Measurements from ENCODE around the gene HELZ2.
"Not testable (repeated sequence)": the region's sequence is repeated elsewhere in the genome, so short reads cannot be mapped to it uniquely, and the experiment has no call there.

The HELZ2 gene, protein sequence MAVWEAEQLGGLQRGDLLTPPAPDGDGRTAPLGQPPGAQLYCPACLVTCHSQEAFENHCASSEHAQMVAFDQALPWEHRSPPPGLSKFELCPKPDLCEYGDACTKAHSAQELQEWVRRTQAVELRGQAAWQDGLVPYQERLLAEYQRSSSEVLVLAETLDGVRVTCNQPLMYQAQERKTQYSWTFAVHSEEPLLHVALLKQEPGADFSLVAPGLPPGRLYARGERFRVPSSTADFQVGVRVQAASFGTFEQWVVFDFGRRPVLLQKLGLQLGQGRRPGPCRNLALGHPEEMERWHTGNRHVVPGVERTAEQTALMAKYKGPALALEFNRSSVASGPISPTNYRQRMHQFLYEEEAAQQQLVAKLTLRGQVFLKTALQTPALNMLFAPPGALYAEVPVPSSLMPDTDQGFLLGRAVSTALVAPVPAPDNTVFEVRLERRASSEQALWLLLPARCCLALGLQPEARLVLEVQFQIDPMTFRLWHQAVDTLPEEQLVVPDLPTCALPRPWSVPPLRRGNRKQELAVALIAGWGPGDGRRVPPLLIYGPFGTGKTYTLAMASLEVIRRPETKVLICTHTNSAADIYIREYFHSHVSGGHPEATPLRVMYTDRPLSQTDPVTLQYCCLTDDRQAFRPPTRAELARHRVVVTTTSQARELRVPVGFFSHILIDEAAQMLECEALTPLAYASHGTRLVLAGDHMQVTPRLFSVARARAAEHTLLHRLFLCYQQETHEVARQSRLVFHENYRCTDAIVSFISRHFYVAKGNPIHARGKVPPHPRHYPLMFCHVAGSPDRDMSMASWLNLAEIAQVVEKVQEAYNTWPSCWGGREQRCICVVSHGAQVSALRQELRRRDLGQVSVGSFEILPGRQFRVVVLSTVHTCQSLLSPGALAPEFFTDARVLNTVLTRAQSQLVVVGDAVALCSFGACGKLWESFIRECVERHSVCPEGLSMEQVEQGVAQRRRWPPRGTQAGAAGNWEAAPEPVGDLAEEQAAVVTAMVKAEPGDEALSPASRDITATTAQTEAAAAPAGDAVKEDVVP (N-terminal part only)

DNA sequence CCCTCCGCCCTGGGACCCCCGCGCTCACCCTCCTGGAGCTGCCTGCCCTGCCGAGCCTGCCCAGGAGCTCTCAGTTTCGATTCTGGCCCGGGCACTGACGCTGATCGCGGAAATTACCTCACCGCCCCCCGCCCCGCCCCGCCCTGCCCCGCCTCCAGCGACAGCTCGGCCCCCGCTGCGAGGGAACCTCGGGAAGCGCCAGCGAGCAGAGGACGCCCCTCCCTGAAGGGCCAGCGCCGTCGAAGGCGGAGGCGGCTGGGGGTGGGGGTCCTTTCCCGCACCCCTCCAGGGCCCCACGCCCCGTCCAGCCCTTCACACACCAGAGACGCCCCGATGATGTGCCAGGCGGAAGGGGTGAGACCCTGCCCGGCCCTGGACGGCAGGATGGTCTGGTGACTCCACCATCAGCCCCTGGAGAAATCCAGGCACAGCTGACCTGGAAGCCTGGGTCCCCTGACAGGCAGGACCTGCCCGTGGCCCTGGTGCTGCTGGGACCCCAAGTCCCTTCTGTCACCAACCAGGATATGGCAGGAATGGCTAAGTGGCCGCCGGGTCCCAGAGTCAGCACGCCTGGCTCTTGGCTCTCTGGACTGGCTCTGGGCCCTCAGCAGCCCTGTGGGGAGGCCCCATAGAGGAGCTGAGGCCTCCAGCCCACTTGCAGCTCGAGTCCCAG lies at the start of gene HELZ2:
Gene HELZ2 (minus strand): TSS at position 84 of the 673 bp plus-strand sequence. CDS start 1,854 bp downstream, outside the sequence.
- peak; percentile 38 for DNase-seq (ENCODE audit: low read depth)

DNA sequence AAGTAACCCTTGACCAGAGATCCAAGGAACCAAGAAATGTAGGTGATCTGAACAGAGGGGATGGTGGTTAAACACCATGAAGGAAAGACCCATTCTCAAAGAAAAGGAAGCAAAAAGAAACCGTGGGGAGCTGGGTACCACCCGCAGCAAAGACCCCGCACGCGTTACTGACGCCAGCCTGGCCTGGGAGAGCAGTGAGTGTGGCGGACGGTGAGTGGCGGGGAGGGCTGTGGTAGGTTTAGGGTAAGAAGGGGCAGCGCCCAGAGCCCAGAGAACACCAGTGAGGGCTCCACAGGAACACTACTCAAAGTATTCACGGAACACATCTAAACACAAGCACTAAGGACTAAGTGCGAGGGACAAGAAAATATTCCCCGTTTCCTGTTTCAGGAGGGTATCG lies 48.7 kb upstream of the HELZ2 start:
- no peak for DNase-seq (ENCODE audit: low read depth)

DNA sequence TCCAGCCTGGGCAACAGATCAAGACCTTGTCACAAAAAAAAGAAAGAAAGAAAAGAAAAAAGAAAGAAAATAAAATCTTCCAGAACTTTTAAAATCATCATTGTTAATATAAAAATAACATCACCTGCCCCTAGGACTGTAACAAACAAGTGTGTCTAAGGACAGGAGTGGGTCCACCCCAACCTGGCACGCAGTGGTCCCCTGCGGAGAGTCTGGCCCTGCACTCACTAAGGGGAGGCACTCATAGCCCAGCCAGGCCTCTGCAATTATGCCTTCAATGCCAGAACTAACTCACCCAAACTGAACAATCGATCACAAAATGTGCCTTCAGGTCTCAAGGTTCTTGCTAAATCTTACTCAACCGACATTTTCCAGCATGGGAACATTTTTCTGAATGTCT lies 48.1 kb upstream of the HELZ2 start:
- no peak for DNase-seq (ENCODE audit: low read depth)

DNA sequence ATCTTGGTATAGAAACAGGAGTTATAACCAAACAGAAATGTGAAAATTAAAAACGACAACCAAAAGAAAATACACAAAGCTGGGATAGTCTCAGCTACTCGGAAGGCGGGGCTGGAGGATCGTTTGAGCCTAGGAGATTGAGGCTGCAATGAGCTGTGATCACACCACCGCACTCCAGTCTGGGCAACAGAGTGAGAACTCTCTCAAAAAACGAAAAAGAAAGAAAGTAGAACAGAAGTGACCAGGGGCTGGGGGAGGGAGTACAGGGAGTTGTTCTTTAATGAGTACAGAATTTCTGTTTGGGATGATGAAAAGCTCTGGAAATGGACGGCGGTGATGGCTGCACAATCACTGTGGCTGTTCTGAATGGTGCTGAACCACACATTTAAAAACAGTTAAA lies 47.0 kb upstream of the HELZ2 start:
- DNase-seq (ENCODE audit: low read depth): no peak

DNA sequence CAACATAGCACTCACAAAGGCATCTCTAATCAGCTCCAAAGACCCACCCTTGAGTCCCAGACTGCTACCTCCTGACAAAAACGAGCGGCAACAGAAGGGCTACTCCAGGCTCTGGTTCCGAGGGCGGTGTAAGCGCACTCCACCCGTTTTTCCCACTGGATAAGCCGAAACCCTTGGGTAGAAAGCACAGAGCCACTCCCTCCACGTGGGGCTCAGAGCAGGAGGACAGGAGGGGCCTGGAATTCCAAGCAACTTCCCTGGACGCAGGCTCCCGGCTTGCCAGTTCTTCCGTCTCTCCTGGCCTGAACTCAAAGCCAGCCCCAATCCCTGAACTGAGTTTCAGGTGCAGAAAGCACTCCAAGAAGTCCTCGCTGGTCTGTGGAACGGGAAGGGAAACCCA lies 45.5 kb upstream of the HELZ2 start:
- DNase-seq (ENCODE audit: low read depth): no peak

DNA sequence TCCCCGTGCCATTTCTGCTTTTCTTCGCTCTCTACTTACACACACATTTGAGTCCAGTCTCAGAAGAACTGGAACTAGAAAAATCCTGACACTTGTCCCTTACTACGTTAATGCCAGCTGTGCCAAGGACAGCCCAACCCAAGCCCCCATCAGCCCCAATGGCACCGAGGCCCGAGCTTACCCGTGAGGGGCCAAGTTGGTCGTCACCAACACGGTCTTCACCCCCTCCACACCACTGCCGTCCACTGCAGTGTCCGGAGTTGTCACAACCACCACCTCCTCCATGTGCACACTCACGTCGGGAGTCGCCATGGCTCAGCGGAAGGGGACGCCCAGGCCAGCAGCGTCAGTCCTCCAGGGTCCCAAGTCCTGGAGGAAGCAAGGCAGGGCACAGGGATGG lies 45.0 kb upstream of the HELZ2 start:
- no peak for DNase-seq (ENCODE audit: low read depth)

DNA sequence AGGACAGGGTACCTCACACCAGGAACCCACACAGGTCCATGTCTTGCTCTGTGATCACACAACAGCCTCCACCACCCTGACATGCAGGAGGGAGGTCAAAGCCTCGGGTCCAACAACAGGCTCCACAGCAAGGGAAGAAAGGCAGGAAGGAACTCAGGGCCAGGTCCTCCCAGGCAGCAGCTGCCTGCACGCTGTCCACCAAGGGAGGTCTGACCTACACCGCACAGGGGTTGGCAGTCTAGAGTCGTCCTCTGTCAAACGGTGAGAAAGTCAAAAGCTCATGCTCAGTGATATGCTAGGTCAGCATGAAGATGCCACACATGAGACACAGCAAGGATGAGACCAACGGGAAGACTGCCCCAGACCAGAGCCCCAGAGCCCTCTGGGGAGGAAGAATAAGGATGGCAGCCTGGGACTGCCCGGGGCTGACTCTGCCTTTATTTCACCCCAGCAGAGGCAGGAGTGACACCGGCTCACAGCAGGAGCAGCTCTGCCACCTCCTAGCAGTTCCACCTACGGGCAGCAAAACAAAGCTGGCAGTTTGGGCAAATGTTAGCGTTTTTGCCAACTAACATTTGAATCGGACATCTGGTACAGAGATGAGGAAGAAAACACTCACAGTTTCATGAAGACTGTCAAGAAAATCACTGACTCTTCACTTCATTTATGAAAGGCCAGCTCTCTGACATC lies 44.4 kb upstream of the HELZ2 start:
- no peak for DNase-seq (ENCODE audit: low read depth)

DNA sequence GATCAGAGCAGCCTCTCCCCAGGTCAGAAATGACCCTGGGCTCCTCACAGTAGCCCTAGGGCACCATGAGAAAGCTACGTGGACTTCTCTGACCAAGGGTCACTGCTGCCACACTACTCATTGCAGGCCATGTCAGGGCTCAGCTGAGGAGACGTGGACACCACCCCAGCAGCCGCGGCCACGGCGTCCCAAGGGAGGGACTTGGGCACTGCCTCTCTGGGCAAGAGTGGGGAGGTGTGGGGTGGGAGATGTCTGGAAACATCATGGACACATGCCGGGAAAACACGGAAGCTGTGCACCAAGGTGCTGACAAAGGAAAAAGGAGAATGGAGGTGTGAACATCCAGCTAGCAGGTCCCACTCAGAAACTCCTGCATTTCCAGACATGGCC lies 43.8 kb upstream of the HELZ2 start:
- no peak for DNase-seq (ENCODE audit: low read depth)

DNA sequence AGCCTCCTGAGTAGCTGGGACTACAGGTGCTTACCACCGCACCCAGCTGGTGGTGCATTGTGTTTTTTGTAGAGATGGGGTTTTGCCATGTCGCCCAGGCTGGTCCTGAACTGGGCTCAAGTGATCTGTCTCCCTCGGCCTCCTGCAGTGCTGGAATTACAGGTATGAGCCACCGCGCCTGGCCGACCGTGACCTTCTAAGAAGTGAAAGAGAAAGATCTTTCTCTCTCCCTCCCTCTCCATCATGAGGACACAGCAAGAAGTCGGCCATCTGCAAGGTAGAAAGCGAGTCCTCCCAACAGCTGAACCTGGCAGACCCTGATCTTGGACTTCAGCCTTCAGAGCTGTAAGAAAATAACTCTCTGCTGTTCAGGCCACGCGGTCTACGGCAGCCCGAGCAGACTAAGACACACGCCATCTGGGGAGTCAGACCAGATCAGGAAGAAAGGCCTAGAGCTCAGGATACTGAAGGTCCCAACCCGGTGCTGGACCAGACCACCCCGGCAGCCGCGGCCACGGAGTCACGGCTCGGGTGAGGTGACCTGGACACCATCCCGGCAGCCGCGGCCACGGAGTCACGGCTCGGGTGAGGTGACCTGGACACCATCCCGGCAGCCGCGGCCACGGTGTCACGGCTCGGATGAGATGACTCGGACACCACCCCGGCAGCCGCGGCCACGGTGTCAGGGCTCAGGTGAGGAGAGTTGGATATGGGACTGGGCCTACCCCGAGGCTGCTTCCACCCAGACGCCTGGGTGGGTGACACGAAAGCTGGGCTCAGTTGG lies 43.2 kb upstream of the HELZ2 start:
- DNase-seq (ENCODE audit: low read depth): no peak

DNA sequence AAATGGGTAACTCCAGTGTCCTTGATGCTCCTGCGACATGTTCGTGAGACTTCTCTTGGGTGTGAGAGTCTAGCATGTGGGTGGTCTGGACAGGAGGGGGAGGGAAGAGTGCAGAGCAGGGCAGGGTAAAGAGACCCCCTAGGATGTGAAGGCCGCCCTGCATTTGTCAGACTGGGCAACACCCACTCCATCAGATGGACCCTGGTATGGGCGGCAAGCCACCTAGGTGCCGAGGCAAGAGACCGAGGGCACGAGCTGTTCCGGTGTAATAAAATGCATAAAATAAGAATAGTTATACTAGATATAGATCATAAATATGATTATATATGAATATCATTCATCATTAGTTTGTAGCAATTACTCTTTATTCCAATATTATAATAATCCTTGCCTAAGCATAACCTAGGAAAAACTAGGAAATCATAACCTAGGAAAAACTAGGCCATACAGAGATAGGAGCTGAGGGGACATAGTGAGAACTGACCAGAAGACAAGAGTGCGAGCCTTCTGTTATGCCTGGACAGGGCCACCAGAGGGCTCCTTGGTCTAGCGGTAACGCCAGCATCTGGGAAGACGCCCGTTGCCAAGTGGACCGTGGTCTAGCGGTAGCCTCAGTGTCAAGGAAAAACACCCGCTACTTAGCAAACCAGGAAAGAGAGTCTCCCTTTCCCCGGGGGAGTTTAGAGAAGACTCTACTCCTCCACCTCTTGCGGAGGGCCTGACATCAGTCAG lies 40.0 kb upstream of the HELZ2 start:
- not testable (repeated sequence) for DNase-seq (ENCODE audit: low read depth)

DNA sequence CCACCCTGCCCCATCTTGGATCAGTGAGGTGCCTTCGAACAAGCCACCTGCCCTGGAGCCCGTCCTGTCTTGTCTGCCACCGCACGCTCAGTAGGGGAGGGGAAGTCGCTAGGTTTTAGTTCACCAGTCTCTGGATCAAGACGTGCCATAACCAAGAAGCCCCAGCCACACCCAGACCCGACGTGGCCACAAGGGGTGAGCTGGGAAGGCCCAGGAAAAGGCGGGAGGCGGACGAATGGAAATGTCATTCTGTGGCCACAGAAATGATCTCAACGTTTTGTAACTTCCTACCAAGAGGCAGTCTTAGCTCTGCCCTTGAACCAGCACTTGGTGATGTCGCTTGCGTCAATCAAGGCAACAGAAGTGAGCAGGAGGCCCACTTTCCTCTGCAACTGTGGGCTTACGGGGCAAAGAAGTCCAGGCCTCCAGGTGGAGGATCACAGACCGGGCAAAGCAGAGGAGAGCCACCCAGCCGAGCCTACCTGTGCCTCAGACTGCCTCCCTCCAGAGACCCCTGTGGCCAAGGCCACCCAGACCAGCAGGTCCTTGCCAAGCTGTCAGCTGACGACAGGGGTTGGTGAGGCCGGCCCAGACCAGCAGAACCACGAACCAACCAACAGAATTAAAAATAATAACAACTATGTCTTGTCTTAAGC lies 38.4 kb upstream of the HELZ2 start:
- no peak for DNase-seq (ENCODE audit: low read depth)

DNA sequence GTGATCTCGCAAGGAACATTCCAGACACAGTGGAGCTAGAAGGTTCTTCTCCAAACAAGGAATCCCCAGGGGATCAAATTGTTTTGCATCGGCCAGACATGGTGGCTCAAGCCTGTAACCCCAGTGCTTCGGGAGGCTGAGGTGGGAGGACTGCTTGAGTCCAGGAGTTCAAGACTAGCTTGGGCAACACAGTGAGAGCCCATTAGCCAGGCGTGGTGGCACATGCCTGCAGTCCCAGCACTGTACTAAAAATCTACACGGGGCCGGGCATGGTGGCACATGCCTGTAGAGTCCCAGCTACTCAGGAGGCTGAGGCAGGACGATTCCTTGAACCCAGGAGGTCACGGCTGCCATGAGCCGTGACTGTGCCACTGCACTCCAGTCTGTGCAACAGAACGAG lies 37.6 kb upstream of the HELZ2 start:
- no peak for DNase-seq (ENCODE audit: low read depth)

DNA sequence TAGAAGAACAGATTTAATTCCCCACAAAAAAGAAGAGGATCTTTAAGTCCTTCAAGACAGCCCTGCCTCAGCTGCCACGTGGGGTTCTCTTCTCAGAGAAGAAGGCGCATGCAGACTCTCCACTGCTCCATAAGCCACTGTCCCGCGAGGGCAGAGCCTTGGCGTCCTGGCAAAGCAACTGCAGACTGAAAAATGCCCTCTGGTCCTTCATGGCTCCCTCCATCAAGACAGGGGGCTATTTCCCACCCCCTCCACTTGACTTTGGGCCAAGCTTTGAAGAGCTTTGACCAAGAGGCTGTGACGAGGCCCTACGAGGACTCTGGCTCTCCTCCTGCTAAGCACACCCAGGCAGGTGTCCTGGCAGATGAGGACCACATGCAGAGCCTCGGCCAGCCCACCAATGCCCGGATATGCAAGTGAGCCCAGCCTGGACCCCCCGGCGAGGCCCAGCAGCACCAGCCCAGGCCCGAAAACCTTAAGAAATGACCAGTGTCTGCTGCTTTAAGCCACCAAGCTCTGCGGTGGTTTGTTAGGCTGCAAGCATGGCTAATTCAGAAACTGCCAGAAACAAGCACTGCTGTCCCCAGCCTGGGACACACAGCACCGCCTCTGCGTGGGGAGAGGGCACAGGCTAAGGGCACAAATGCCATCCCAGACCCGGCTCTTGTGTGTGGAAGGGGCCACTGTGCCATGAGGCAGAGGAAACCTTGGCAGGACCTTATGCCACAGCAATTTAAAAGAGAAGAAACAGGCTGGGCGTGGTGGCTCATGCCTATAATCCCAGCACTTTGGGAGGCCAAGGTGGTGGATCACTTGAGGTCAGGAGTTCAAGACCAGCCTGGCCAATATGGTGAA lies 36.8 kb upstream of the HELZ2 start:
- no peak for DNase-seq (ENCODE audit: low read depth)

DNA sequence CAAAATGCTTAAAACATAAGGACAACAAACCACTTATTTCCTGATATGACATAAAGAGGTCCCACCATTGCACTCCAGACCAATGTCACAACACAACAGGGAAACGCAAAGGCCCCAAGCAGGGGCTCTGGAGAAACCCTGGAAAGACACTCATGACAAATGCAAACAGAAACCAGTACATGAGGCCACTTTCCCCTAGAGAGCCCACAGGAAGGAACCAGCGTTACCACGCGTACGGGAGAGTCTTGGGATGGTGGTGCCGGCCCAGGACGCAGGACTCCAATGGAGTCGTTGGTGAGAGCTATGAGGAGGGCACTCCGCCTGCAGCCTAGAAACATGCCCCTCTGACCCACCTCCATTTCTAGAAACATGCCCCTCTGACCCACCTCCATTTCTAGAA lies 32.6 kb upstream of the HELZ2 start:
- no peak for DNase-seq (ENCODE audit: low read depth)

DNA sequence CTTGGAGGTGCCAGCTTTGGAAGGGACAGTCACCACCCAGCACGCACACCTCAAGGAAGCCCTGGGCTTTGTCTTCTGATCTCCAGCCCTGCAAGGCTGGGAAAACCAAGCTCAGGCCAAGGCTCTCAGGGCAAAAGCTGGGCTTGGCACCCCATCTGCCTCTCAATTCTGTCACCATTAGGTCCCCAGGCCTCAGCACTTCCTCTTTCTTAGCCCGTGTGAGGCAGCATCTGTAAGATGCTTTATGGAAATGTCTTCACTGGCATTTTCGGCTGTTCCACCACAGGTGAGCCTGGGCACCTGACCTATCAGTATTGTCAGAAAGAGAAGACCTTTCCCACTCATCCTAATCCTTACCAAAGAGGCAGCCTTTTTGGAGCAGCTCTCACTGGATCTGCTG lies 28.3 kb upstream of the HELZ2 start:
- DNase-seq (ENCODE audit: low read depth): no peak

DNA sequence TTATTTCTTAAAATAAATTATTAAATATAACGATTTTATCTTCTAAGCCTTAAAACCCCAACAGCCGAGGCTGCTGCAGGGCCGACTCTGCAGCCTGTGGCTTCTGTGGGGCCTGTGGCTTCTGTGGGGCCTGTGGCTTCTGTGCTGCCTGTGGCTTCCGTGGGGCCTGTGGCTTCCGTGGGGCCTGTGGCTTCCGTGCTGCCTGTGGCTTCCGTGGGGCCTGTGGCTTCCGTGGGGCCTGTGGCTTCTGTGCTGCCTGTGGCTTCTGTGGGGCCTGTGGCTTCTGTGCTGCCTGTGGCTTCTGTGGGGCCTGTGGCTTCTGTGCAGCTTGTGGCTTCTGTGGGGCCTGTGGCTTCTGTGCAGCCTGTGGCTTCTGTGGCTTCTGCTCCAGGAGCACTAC lies 27.6 kb upstream of the HELZ2 start:
- not testable (repeated sequence) for DNase-seq (ENCODE audit: low read depth)

DNA sequence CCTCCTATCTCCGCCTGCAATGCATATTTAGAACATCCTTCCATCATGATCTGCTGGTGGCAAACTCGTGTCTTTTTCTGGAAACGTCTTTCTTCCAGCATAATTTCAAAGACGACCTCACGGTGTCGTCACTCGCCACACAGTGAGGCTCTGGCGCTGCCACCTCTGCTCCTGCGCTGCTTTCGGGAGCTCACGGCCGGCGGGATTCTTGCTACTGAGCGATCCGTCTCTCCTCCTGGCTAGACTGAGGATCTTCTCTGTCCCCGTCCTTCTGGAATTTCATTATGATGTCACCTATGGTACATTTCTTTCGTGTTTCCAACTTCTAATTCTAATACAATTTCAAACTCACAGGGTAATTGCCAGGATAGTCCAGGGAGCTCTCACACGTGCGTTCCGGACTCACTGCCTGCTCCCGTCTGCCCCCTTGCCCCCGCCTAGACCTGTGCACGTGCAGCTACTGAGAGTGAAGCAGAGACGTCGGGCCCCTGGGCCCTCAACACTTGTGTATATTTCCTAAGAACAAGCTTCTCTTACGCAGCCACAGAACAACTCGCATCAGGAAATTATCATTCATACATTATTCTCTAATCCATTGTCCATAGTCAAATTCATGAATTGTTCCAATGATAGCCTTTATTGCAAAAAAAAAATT lies 25.5 kb upstream of the HELZ2 start:
- no peak for DNase-seq (ENCODE audit: low read depth)

Data from activated T-cell treated with anti-CD3 and anti-CD28 coated beads for 48 hours (primary cell).